NT2/D1 (cell line): ENCODE results near the gene AGAP5.
"Not testable (repeated sequence)": the region's sequence is repeated elsewhere in the genome, so short reads cannot be mapped to it uniquely, and the experiment has no call there.

Experiments
- SUZ12 ChIP-seq: IDR thresholded peaks from 2 replicates; pipeline ENCODE4 v1.6.1; 2011; ENCODE audit not compliant: insufficient read length, insufficient read depth; ENCODE audit errors: extremely low read depth
- YY1 ChIP-seq: IDR thresholded peaks from 2 replicates; pipeline ENCODE4 v1.6.1; 2011; ENCODE audit not compliant: insufficient read length, insufficient read depth
- ZNF274 ChIP-seq: IDR thresholded peaks from 2 replicates; pipeline ENCODE4 v1.6.1; 2011; ENCODE audit warnings: mild to moderate bottlenecking, low read depth, low read length

- TF ChIP-seq YY1, ZNF274, SUZ12: not testable (repeated sequence)
Measured at GRCh38 chr10:73740501-73741254, 42.8 kb upstream of the AGAP5 start.
